ENCODE measurements around the gene AMD1.
"Not testable (repeated sequence)": the region's sequence is repeated elsewhere in the genome, so short reads cannot be mapped to it uniquely, and the experiment has no call there.

Gene AMD1

GRCh38 chr6:110873981-110874879, at the start of gene AMD1:
Gene AMD1 (plus strand): TSS chr6:110874785. CDS start chr6:110875106, 321 bp downstream.
- peak; percentile 96 for DNase-seq

- DNase-seq: no peak
These were observed 48.1 kb upstream of the AMD1 start for GRCh38 chr6:110826236-110827129.

GRCh38 chr6:110828396-110828795, 46.2 kb upstream of the AMD1 start:
- no peak for DNase-seq

- no peak for DNase-seq
These were observed 43.2 kb upstream of the AMD1 start for GRCh38 chr6:110831405-110831804.

GRCh38 chr6:110833831-110834230, 40.8 kb upstream of the AMD1 start:
- DNase-seq: no peak

- not testable (repeated sequence) for DNase-seq
These were observed 38.8 kb upstream of the AMD1 start for GRCh38 chr6:110835751-110836150.

- no peak for DNase-seq
These were observed 33.3 kb upstream of the AMD1 start for GRCh38 chr6:110841266-110841665.

- no peak for DNase-seq
These were observed 24.8 kb upstream of the AMD1 start for GRCh38 chr6:110849781-110850180.

GRCh38 chr6:110852773-110853172, 21.8 kb upstream of the AMD1 start:
- no peak for DNase-seq

- no peak for DNase-seq
These were observed 20.7 kb upstream of the AMD1 start for GRCh38 chr6:110853754-110854477.

GRCh38 chr6:110856296-110856695, 18.3 kb upstream of the AMD1 start:
- no peak for DNase-seq

- no peak for DNase-seq
These were observed 16.6 kb upstream of the AMD1 start for GRCh38 chr6:110858016-110858415.

GRCh38 chr6:110858562-110859214, 15.9 kb upstream of the AMD1 start:
- no peak for DNase-seq

GRCh38 chr6:110859335-110859792, 15.2 kb upstream of the AMD1 start:
- DNase-seq: no peak

GRCh38 chr6:110864824-110865223, 9.8 kb upstream of the AMD1 start:
- no peak for DNase-seq

- DNase-seq: peak; percentile 44
These were observed 429 bp downstream of the AMD1 start for GRCh38 chr6:110874880-110875547.

GRCh38 chr6:110875548-110876169, 1.1 kb downstream of the AMD1 start:
- DNase-seq: peak; percentile 70

GRCh38 chr6:110876170-110876773, 1.7 kb downstream of the AMD1 start:
- DNase-seq: peak; percentile 74

- DNase-seq: no peak
These were observed 2.4 kb downstream of the AMD1 start for GRCh38 chr6:110876806-110877564.

GRCh38 chr6:110877569-110877968, 3.0 kb downstream of the AMD1 start:
- no peak for DNase-seq
